HG02852 (cell line): ENCODE measurements around the gene ST6GALNAC4.
A peak's percentile ranks its signal among the peaks of the same experiment; 100 is the strongest.

ENCODE experiments used
- ATAC-seq: cut with Tn5 transposase; IDR thresholded peaks from one replicate; pipeline ENCODE4 v1.9.1; 2021; ENCODE audit warnings: mild to moderate bottlenecking, moderate library complexity; ENCODE audit not compliant: unreplicated experiment

Gene ST6GALNAC4

DNA sequence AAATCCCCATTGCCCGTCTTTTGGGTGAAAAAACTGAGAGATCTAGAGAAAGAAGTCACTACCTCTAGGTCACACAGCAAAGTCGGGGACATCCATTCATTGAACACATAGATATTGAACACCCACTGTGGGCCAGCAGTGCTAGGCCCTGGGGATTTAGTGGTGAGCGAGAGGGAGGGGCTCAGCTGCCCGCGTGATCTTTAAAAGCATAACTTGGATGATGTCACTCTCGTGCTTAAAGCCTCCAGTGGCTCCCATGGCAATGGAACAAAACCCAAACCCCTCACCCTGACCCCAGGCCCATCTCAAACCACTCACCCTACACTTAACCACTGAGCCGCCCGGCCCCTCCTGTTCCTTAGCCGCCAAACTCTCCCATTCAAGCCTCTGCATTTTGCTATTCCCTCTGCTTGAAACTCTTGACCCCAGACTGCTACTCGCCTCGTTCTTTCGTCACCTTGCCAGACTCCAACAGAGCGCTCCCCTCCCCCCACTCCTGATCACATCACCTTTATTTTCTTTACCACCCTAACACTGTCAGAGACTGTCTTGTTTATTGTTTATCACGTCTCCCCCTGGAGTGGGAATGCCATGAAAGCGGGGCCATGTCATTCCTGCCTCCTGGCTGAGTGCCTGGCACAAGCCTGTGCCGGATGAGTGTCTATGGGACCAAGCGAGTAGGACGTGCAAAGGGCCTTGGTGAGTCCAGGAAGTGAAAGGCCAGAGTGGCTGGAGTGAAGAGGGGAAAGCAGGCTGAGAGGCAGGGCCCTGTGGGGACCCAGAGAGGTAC is 14.4 kb upstream of the ST6GALNAC4 start:
- ATAC-seq, result no peak

- peak; percentile 83 for ATAC-seq
Observed at GRCh38 chr9:127930231-127931091, 13.6 kb upstream of the ST6GALNAC4 start, which contains the start of gene PIP5KL1. TSS of gene PIP5KL1 (minus strand) at chr9:127930777. CDS start at chr9:127930752, 25 bp downstream.

DNA sequence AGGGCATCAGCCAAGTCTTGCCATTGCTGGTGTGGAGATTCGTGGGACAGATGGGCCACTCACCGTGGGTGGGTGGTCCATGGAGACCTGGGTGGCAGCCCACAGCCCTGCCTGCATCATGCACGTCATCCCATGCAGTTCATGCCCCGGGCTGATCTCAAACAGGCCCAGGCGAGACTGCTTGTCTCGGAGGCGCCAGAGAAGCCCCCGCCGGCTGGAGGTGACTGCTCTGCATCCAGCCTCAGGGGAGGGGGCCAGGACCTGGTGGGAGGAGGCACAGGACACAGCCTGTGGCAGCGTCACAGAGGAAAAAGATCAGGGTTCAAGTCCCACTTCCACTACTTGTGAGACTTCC is 12.8 kb upstream of the ST6GALNAC4 start:
- ATAC-seq, result no peak

- no peak for ATAC-seq
Observed at GRCh38 chr9:127928676-127929624, 12.1 kb upstream of the ST6GALNAC4 start.

GRCh38 chr9:127927988-127928675 is 11.3 kb upstream of the ST6GALNAC4 start:
- ATAC-seq, result no peak

DNA sequence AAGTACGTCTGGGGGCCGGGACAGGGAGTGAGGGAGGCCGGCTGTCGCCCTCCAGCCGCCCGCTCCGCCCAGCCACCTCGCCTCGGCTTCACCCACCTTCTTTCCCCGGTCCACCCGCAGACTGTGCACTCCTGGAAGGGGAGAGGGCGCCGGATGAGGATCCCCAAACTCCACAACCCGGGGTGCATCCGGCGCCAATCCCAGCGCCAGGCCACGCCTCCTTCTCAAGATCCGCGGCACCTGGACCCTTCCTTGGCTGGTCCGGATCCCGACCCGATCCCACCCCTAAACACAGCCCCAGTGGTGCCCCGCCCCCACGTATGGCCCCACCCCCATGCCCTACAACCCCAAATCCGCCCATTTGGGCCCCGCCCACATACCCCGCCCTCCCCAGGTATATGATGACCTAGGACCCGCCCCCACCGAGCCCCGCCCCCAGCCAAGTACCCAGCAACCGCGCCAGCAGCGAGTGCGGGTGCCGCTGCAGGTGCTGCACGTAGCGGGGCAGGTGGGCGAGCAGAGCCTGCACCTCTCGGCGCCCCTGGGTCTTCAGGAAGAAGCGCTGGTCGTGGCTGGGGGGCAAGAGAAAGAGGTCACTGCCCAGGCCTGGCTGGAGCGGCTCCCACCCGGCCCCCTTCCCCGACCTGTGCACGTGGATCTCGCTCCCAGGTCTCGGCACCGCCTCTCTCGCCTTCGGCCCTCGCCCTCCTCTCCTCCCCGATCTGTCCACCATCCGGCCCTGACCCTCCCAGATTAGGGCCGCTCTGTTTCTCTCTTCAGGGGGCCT is 10.6 kb upstream of the ST6GALNAC4 start:
- no peak for ATAC-seq

DNA sequence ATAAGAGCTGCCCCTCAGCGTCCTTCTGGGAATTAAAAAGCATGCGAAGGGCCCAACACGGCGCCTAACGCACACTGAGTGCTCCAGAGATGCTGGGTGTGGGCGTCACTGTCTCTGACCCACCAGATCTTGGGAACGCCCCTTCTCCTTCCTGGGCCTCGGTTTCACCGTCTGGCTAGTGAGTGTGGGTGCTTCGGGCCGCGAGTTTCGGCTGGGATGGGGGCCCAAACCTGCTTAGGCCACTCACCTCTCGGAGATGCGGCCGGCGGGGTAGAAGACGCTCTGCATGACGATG is 10.0 kb upstream of the ST6GALNAC4 start:
- no peak for ATAC-seq

DNA sequence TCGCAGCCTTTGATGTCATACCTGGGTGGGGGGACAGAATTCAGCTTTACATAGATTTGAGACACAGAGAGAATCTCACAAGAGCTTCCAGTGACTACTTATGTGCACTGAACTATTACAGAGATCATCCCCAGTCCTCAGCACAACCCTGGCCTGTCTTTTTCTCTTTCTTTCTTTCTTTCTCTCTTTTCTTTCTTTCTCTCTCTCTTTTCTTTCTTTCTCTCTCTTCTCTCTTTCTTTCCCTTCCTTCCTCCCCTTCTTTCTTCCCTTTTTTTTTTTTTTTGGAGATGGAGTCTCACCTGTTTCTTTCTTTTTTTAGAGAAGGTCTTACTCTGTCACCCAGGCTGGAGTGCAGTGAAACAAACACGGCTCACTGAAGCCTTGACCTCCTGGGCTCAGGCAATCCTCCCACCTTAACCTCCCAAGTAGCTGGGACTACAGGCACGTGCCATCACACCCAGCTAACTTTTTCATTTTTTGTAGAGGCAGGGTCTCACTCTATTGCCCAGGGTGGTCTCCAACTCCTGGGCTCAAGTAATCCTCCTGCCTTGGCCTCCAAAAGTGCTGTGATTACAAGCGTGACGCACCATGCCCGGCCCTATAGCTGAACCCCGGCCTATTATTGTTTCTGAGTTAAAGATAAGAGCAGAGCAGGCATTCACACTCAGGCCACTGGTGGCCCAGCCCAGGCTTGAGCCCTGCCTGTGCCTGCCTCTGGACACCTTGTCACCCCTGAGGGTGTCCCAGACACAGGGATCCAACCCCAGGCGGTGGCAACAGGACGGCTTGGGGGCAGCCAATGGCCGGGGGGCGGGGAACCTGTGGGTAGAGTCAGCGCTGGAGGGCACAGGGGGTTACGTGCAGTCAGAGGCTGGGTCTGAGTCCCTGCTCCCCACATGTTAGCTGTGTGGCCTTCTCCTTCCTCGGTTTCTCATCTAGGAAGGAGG is 9.4 kb upstream of the ST6GALNAC4 start:
- ATAC-seq, result no peak

- no peak for ATAC-seq
Observed at GRCh38 chr9:127924736-127925444, 8.0 kb upstream of the ST6GALNAC4 start.

GRCh38 chr9:127923771-127924170 is 6.9 kb upstream of the ST6GALNAC4 start:
- ATAC-seq, result no peak

DNA sequence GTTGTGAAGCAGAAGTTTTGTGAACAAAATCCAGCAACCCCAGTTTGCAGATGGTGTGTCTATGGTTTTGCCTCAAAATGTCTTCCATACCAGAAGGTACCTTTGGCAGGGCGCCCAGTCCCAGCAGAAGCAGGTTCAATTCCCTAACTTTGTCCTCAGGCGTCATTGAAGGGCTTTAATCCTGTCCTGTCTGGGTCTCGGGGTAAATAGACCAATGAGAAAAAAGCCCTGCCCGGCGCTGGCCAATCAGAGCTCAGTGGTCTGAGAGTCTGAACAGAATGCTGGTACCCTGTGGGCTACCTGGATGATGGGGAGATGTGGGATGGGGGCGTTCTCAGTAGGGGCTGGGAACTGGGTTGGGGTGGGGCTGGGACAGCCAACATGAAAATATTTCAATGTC is 6.2 kb upstream of the ST6GALNAC4 start:
- ATAC-seq, result no peak

DNA sequence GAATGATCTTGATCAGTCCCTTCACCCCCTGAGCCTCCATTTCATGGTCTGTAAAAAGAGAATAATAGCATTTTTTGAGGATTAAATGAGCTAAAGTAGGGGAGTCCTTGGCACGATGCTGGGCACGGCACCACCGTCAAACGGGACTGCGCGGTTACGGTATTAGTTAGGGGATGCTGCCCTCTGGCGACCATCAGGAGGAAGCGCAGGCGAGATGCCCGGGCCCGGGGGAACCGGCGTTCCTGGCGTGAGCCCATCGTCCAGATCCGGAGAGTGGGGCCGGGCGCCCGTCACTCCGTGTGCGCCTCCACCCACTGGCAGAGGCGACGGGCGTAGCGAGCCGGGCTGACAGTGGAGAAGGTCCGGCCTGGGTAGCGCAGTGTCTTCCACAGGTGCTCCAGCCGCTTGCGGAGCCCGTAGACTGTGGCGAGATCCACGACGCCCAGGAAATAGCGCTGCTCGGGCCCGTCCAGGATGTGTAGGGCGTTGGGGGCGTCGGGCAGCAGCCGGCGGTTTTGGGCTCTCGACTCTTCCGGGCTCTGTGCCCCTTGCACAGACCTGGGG is 4.8 kb upstream of the ST6GALNAC4 start:
- ATAC-seq, result no peak

DNA sequence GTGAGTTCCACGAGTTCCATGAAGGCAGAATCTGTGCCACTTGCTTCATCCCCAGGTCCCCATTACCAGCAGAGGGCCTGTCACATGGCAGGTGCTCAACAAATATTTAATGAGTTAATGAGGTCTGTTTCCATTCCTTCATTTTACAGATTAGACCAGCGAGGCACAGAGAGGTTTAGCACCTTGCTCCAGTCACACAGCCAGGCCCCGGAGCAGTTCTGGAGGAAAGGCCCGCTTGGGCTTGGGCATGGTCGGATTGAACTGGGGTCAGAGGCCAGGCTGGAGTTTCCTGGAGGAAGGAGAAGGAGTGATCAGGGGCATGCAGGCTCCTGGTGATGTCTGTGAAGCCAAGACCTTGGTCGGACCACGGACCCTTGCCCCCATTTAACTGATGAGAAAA is 4.0 kb upstream of the ST6GALNAC4 start:
- no peak for ATAC-seq

GRCh38 chr9:127919253-127919815 is 2.5 kb upstream of the ST6GALNAC4 start:
- no peak for ATAC-seq

DNA sequence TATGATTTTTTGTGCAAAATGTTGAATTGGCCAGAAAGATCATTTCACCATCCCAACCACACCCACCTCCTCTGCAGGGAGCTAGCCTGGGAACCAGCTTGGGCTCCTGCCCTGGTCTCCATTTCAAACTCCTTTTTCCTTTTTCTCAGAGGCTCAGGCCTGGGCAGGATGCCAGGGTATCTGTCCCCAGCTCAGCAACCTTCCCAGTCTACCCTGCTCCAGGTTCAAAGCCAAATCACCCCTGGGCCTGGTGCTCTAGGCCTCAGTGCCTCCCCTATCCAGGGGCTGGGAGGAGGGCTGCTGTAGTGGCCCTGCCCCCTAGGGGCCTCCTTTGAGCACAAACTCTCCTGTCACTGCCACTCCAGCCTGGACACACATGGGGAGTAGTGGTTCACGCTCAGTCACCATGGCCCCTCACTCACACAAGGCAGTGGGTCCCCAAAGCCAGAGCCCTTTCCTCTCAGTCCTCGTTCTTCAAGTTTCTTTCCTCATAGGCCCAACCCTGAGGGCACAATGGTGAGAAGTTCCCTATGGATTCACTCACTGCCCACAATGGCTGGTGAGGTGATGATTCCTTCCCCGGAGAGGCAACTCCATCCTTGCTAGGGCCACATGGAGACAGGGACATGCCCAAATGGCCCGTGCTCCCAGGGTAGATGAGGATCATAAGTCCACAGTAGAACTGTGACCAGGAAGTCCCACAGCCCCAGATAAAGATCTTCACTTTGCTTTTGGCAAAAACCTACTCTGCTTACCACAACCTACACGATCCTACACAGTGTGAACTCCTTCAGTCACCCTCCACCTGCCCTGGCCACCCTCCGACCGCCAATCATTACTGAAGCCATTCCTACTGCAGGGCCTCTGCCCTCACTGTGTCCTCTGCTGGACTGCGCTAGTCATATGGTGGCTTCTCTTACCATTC is 1.6 kb upstream of the ST6GALNAC4 start:
- no peak for ATAC-seq

DNA sequence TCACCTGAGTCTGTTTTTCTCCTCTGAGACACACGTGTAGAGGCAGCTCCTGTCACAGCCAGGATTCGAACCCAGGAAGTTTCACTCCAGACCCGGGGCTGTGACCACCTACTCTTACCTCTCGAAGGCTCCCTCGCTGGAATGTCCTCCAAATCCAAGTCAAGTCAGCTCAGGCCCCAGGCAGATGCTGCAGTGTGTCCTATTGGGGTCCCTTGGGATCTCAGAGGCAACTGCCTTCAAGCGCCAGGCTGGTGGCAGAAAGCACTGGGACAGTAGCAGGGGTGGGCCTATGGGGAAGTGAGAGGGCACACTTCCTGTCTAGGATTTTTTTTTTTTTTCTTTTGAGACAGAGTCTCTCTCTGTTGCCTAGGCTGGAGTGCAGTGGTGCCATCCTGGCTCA is 762 bp upstream of the ST6GALNAC4 start:
- no peak for ATAC-seq
